Smooth muscle cell (in vitro differentiated cells): ENCODE results near the gene SGTA. TPM values are rescaled to one million over a fixed set of nuclear protein-coding genes. Genes with fewer than 3 reads are reported as not detected.

Experiments used
- DNase-seq: peaks from one replicate; lab custom pipeline; 2025; ENCODE audit not compliant: unreplicated experiment; lab: John Stamatoyannopoulos, UW
- H2AFZ ChIP-seq: fragments of 200-600 bp; sonication (generic); 2 replicates; pipeline ENCODE4 v1.6.0; 2016; ENCODE audit warnings: antibody characterized with exemption, low read depth, mild to moderate bottlenecking
- H3F3A ChIP-seq: fragments of 200-600 bp; sonication (generic); 2 replicates; pipeline ENCODE4 v1.6.0; 2017; ENCODE audit warnings: antibody characterized with exemption, low read depth
- H3K27ac ChIP-seq: fragments of 200-600 bp; sonication (generic); 2 replicates; pipeline ENCODE4 v1.5.1; 2016; ENCODE audit warnings: low read depth, mild to moderate bottlenecking
- H3K27me3 ChIP-seq: fragments of 200-600 bp; sonication (generic); 2 replicates; pipeline ENCODE4 v1.6.1; 2016; ENCODE audit warnings: low read depth, mild to moderate bottlenecking
- H3K36me3 ChIP-seq: fragments of 200-600 bp; sonication (generic); 2 replicates; pipeline ENCODE4 v1.5.1; 2016; ENCODE audit warnings: low read depth
- H3K4me1 ChIP-seq: fragments of 200-600 bp; sonication (generic); 2 replicates; pipeline ENCODE4 v1.5.1; 2016; ENCODE audit warnings: low read depth
- H3K4me2 ChIP-seq: fragments of 200-600 bp; sonication (generic); 2 replicates; pipeline ENCODE4 v1.6.0; 2016; ENCODE audit warnings: mild to moderate bottlenecking
- H3K4me3 ChIP-seq: fragments of 200-600 bp; sonication (generic); 2 replicates; pipeline ENCODE4 v1.5.1; 2016; ENCODE audit warnings: mild to moderate bottlenecking
- H3K79me2 ChIP-seq: fragments of 200-600 bp; sonication (generic); 2 replicates; pipeline ENCODE4 v1.6.0; 2016; ENCODE audit warnings: low read depth, mild to moderate bottlenecking
- H3K9ac ChIP-seq: fragments of 200-600 bp; sonication (generic); 2 replicates; pipeline ENCODE4 v1.6.0; 2016; ENCODE audit warnings: low read depth
- H3K9me3 ChIP-seq: fragments of 200-600 bp; sonication (generic); replicated peaks from 2 replicates; pipeline ENCODE4 v1.5.1; 2016; ENCODE audit warnings: low read depth
- H4K20me1 ChIP-seq: fragments of 200-600 bp; sonication (generic); 2 replicates; pipeline ENCODE4 v1.6.0; 2016; ENCODE audit warnings: low read depth
- CTCF ChIP-seq: fragments of 200-600 bp; sonication (generic); IDR thresholded peaks from 2 replicates; pipeline ENCODE4 v1.5.1; 2017; ENCODE audit warnings: borderline replicate concordance, mild to moderate bottlenecking, antibody characterized with exemption; ENCODE audit not compliant: insufficient read depth, poor library complexity, severe bottlenecking
- WGBS: methylation state at CpG from one replicate; pipeline ENCODE4 v1.1.7; 2016; ENCODE audit warnings: low lambda C conversion rate; 5-methylcytosine and 5-hydroxymethylcytosine counted together
- polyA plus RNA-seq: library from polyadenylated mRNA; unstranded; fragments of >200 nt; fragmentation: Nextera tagmentation; extraction: Ambion mirVana; gene quantifications from 2 replicates; pipeline ENCODE4 v1.2.1, GENCODE V29; 2016
- total RNA-seq: library from RNA; depleted of rRNA; stranded (reverse); fragments of >200 nt; gene quantifications from 2 replicates; pipeline ENCODE4 v1.2.3, GENCODE V29; 2014

Gene SGTA
- total and polyA plus RNA-seq, 2 experiments from 2014 or later, result 34.4 to 71.2 TPM

GRCh38 chr19:2716722-2717637 is 66.1 kb downstream of the SGTA start:
- Histone ChIP-seq H3K9me3 (peaks cover 4% of the 10 kb centered on the region), H3K4me1 (peaks cover 4% of the 10 kb centered on the region), H3K36me3 (no peaks in the 10 kb centered on the region), H3K4me3 (no peak overlapping the region), H3K27me3 (no peaks in the 10 kb centered on the region), H2AFZ (no peak overlapping the region), H3K4me2 (no peak overlapping the region), H3K9ac (no peak overlapping the region), H4K20me1 (no peaks in the 10 kb centered on the region), H3K27ac (no peak overlapping the region), H3K79me2 (no peaks in the 10 kb centered on the region), H3F3A (no peaks in the 10 kb centered on the region)
- no peak for TF ChIP-seq CTCF
- 94% methylated on average over 37 of the region's 51 CpGs for WGBS
- no peak for DNase-seq

GRCh38 chr19:2716275-2716650 is 66.8 kb downstream of the SGTA start:
- Histone ChIP-seq H3K9me3 (peaks cover 4% of the 10 kb centered on the region), H3K36me3 (no peaks in the 10 kb centered on the region), H3K27ac (no peak overlapping the region), H3K4me2 (no peak overlapping the region), H3K27me3 (no peaks in the 10 kb centered on the region), H3K79me2 (no peaks in the 10 kb centered on the region), H4K20me1 (no peaks in the 10 kb centered on the region), H3F3A (no peaks in the 10 kb centered on the region), H3K9ac (no peak overlapping the region), H2AFZ (no peak overlapping the region), H3K4me1 (peaks cover 4% of the 10 kb centered on the region), H3K4me3 (no peak overlapping the region)
- DNase-seq, result no peak
- no peak for TF ChIP-seq CTCF
- WGBS, result 95% methylated on average over 12 of the region's 19 CpGs

- Histone ChIP-seq H3K27me3 (no peaks in the 10 kb centered on the region), H3K4me1 (peaks cover 4% of the 10 kb centered on the region), H2AFZ (no peak overlapping the region), H3K4me2 (no peak overlapping the region), H3K4me3 (no peak overlapping the region), H3K27ac (no peak overlapping the region), H3K79me2 (no peaks in the 10 kb centered on the region), H3K36me3 (no peaks in the 10 kb centered on the region), H3K9ac (no peak overlapping the region), H3F3A (no peaks in the 10 kb centered on the region), H3K9me3 (peaks cover 4% of the 10 kb centered on the region), H4K20me1 (no peaks in the 10 kb centered on the region)
- no peak for DNase-seq
- TF ChIP-seq CTCF, result no peak
- WGBS, result 94% methylated on average over 12 of the region's 12 CpGs
Measured at GRCh38 chr19:2715470-2716274, 67.4 kb downstream of the SGTA start.
